ENCODE measurements around the gene CASQ2.

DNA sequence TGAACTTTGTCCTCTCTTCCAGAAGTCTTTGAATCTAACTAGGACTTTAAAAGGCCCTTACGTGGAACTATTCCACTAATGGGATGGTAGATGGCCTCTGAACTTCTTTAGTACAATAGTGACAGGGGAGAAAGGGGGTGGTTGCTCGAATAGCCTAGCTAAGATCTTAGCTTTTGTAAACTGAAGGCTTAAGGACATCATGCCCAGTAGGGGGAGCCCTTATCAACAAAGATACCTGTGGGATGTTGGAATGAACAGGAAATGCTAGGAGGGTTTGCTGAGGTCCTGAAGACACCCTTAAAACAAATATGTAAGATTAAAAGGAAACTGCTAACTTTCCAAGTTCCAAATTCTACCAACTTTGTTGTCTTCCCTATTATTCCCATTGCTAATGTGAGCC lies 39.2 kb upstream of the CASQ2 start:
- TF ChIP-seq, protein P1, sequence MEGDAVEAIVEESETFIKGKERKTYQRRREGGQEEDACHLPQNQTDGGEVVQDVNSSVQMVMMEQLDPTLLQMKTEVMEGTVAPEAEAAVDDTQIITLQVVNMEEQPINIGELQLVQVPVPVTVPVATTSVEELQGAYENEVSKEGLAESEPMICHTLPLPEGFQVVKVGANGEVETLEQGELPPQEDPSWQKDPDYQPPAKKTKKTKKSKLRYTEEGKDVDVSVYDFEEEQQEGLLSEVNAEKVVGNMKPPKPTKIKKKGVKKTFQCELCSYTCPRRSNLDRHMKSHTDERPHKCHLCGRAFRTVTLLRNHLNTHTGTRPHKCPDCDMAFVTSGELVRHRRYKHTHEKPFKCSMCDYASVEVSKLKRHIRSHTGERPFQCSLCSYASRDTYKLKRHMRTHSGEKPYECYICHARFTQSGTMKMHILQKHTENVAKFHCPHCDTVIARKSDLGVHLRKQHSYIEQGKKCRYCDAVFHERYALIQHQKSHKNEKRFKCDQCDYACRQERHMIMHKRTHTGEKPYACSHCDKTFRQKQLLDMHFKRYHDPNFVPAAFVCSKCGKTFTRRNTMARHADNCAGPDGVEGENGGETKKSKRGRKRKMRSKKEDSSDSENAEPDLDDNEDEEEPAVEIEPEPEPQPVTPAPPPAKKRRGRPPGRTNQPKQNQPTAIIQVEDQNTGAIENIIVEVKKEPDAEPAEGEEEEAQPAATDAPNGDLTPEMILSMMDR (IDR thresholded peaks at IDR 0.05), result peak; percentile 62 to 71 (median 67)
- TF ChIP-seq POLR2A (IDR thresholded peaks at IDR 0.05), result no peak
